Keratinocyte (primary cell): Measurements from ENCODE around the gene ATIC.

ENCODE experiments used
- CTCF ChIP-seq, 3 experiments: IDR thresholded peaks in 1 of 3; conservative IDR thresholded peaks in 1 of 3; optimal IDR thresholded peaks in 1 of 3; 2 replicates in 2 of 3; 3 replicates in 1 of 3; pipeline versions ENCODE3 to v1.5.1; 2011; ENCODE audit warnings: low read length in 3 of 3, mild to moderate bottlenecking in 3 of 3, moderate library complexity in 2 of 3, control low read depth in 1 of 3, inconsistent platforms in 1 of 3; ENCODE audit not compliant: insufficient read depth in 2 of 3; ENCODE audit errors: extremely low read depth in 1 of 3
- EZH2 ChIP-seq: IDR thresholded peaks from one replicate; pipeline ENCODE4 v1.6.1; 2012; ENCODE audit warnings: inconsistent platforms, mild to moderate bottlenecking, low read length, moderate library complexity

- TF ChIP-seq EZH2 (no peak), CTCF (optimal IDR thresholded peaks at IDR 0.05 in 1 of 3, IDR thresholded peaks at IDR 0.05 in 1 of 3, conservative IDR thresholded peaks at IDR 0.05 in 1 of 3; ENCODE audit: extremely low read depth in 1 of 3, insufficient read depth in 2 of 3, low read length in 3 of 3) (no peak)
These were observed 18.0 kb upstream of the ATIC start for GRCh38 chr2:215293879-215294278.
